Measurements from ENCODE around the gene BAX.

DNA sequence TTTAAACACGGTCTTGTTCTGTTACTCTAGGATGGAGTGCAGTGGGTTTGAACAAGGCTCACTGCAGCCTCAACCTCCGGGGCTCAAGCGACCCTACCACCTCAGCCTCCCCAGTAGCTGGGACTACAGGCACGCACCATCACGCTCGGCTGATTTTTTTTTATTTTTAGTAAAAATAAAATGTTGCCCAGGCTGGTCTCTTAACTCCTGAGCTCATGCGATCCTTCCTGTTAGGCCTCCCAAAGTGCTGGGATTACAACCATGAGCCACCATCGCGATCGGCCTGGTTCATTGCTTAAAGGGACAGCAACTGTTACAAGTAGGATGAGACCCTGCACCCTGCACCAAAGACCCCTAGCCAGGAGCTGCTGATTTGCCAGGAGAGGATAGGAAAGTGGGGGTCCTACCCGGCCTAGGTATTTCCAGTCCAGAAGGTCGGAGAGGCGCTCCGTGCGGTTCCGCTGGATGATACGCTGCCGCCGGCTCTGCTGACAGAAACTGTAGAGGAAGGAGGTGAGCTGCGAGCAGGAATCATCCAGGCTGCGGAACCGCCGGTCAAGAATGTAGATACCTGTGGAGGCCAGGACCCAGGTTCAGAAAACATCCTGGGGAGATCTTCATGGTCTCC is 15.6 kb downstream of the BAX start:
- no peak for TF ChIP-seq SIN3A (IDR thresholded peaks at IDR 0.05; ENCODE audit: borderline replicate concordance, low read depth, low read length)
- TF ChIP-seq GATA2 (CRISPR knock-in tag; IDR thresholded peaks at IDR 0.05) = no peak
- TF ChIP-seq JUND (IDR thresholded peaks at IDR 0.05) = no peak
- TF ChIP-seq, protein P1, sequence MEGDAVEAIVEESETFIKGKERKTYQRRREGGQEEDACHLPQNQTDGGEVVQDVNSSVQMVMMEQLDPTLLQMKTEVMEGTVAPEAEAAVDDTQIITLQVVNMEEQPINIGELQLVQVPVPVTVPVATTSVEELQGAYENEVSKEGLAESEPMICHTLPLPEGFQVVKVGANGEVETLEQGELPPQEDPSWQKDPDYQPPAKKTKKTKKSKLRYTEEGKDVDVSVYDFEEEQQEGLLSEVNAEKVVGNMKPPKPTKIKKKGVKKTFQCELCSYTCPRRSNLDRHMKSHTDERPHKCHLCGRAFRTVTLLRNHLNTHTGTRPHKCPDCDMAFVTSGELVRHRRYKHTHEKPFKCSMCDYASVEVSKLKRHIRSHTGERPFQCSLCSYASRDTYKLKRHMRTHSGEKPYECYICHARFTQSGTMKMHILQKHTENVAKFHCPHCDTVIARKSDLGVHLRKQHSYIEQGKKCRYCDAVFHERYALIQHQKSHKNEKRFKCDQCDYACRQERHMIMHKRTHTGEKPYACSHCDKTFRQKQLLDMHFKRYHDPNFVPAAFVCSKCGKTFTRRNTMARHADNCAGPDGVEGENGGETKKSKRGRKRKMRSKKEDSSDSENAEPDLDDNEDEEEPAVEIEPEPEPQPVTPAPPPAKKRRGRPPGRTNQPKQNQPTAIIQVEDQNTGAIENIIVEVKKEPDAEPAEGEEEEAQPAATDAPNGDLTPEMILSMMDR (IDR thresholded peaks at IDR 0.05) = no peak
- TF ChIP-seq, protein P2, sequence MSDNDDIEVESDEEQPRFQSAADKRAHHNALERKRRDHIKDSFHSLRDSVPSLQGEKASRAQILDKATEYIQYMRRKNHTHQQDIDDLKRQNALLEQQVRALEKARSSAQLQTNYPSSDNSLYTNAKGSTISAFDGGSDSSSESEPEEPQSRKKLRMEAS (IDR thresholded peaks at IDR 0.05; ENCODE audit: low read depth) = no peak
- TF ChIP-seq TCF12 (IDR thresholded peaks at IDR 0.05) = no peak
- TF ChIP-seq, protein P3, sequence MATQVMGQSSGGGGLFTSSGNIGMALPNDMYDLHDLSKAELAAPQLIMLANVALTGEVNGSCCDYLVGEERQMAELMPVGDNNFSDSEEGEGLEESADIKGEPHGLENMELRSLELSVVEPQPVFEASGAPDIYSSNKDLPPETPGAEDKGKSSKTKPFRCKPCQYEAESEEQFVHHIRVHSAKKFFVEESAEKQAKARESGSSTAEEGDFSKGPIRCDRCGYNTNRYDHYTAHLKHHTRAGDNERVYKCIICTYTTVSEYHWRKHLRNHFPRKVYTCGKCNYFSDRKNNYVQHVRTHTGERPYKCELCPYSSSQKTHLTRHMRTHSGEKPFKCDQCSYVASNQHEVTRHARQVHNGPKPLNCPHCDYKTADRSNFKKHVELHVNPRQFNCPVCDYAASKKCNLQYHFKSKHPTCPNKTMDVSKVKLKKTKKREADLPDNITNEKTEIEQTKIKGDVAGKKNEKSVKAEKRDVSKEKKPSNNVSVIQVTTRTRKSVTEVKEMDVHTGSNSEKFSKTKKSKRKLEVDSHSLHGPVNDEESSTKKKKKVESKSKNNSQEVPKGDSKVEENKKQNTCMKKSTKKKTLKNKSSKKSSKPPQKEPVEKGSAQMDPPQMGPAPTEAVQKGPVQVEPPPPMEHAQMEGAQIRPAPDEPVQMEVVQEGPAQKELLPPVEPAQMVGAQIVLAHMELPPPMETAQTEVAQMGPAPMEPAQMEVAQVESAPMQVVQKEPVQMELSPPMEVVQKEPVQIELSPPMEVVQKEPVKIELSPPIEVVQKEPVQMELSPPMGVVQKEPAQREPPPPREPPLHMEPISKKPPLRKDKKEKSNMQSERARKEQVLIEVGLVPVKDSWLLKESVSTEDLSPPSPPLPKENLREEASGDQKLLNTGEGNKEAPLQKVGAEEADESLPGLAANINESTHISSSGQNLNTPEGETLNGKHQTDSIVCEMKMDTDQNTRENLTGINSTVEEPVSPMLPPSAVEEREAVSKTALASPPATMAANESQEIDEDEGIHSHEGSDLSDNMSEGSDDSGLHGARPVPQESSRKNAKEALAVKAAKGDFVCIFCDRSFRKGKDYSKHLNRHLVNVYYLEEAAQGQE (IDR thresholded peaks at IDR 0.05; ENCODE audit: low read depth, low read length) = no peak
- no peak for TF ChIP-seq RAD21 (IDR thresholded peaks at IDR 0.05; ENCODE audit: low read length)

All from SK-N-SH (cell line).